H1 (cell line): ENCODE measurements around the gene UBALD1. TPM values are rescaled to one million over a fixed set of nuclear protein-coding genes. Genes with fewer than 3 reads are reported as not detected.

ENCODE experiments used
- CTCF ChIA-PET: fragments of 300-600 bp; sonication (Branson Sonifier 250); formaldehyde crosslinking; loops from one replicate; lab custom pipeline; 2021; ENCODE audit not compliant: partially characterized antibody; lab: Charles Lee
- POLR2A ChIA-PET: fragments of 300-600 bp; sonication (Branson Sonifier 250); formaldehyde crosslinking; loops from one replicate; lab custom pipeline; 2021; ENCODE audit warnings: inconsistent platforms; ENCODE audit not compliant: partially characterized antibody; lab: Charles Lee
- DNase-seq, 2 experiments: peaks; one replicate each; pipeline versions ENCODE4 v3.0.0 to v3.0.0-alpha.2; 2010 to 2022; ENCODE audit warnings: low spot score in 2 of 2, low read depth in 1 of 2, mixed read lengths in 1 of 2
- FAIRE-seq: peaks from 2 replicates; lab custom pipeline; 2011; peaks lifted over from hg19 to GRCh38; lab: Jason Lieb, UNC
- H2AFZ ChIP-seq: 2 replicates; pipeline ENCODE4 v1.8.1; 2012; ENCODE audit warnings: low read length, inconsistent platforms
- H2AK5ac ChIP-seq: 2 replicates; pipeline ENCODE4 v1.6.1; 2013; ENCODE audit warnings: low read depth, low read length
- H2BK120ac ChIP-seq: replicated peaks from 2 replicates; pipeline ENCODE3; 2013; ENCODE audit warnings: low read depth, low read length, inconsistent platforms
- H2BK12ac ChIP-seq: 2 replicates; pipeline ENCODE4 v1.6.1; 2013; ENCODE audit warnings: low read depth, low read length
- H2BK15ac ChIP-seq: 2 replicates; pipeline ENCODE4 v1.6.1; 2013; ENCODE audit warnings: low read length
- H2BK20ac ChIP-seq: 2 replicates; pipeline ENCODE4 v1.6.1; 2013; ENCODE audit warnings: low read length
- H2BK5ac ChIP-seq: 2 replicates; pipeline ENCODE4 v1.6.1; 2013; ENCODE audit warnings: low read depth, low read length
- H3K14ac ChIP-seq: 2 replicates; pipeline ENCODE4 v1.6.1; 2013; ENCODE audit warnings: inconsistent platforms; ENCODE audit not compliant: insufficient read length
- H3K18ac ChIP-seq: 2 replicates; pipeline ENCODE4 v1.6.1; 2013; ENCODE audit warnings: low read length; ENCODE audit errors: extremely low read depth
- H3K23ac ChIP-seq: 2 replicates; pipeline ENCODE4 v1.6.1; 2013; ENCODE audit warnings: inconsistent platforms; ENCODE audit not compliant: insufficient read length
- H3K23me2 ChIP-seq: 2 replicates; pipeline ENCODE4 v1.6.1; 2013; ENCODE audit warnings: low read depth, low read length
- H3K27ac ChIP-seq: 2 replicates; pipeline ENCODE4 v1.6.1; 2011; ENCODE audit warnings: low read depth, low read length, inconsistent platforms
- H3K27me3 ChIP-seq, 4 experiments: replicated peaks in 1 of 4; 1 replicate in 1 of 4; 2 replicates in 3 of 4; pipeline versions ENCODE4 v1.6.1 to v1.8.1; 2011 to 2013; ENCODE audit warnings: low read length in 3 of 4, mild to moderate bottlenecking in 3 of 4, inconsistent platforms in 2 of 4, mixed read lengths in 2 of 4, moderate library complexity in 1 of 4; ENCODE audit not compliant: control insufficient read depth in 3 of 4, insufficient read depth in 3 of 4; ENCODE audit errors: extremely low read depth in 1 of 4
- H3K36me3 ChIP-seq, 4 experiments: 2 replicates each; pipeline versions ENCODE4 v1.6.1 to v1.8.1; 2011 to 2013; ENCODE audit warnings: mild to moderate bottlenecking in 4 of 4, low read length in 3 of 4, moderate library complexity in 2 of 4, control low read depth in 1 of 4, inconsistent platforms in 1 of 4; ENCODE audit not compliant: insufficient read depth in 4 of 4, control insufficient read depth in 2 of 4
- H3K4ac ChIP-seq: replicated peaks from 2 replicates; pipeline ENCODE3; 2013; ENCODE audit warnings: low read length, low read depth, mixed read lengths, inconsistent platforms; ENCODE audit not compliant: insufficient read length
- H3K4me1 ChIP-seq, 4 experiments: replicated peaks in 1 of 4; 1 replicate in 1 of 4; 2 replicates in 3 of 4; pipeline versions ENCODE4 v1.6.1 to v1.8.1; 2011 to 2013; ENCODE audit warnings: low read length in 3 of 4, inconsistent platforms in 2 of 4, mixed read lengths in 1 of 4; ENCODE audit not compliant: insufficient read depth in 4 of 4, control insufficient read depth in 3 of 4
- H3K4me2 ChIP-seq, 2 experiments: 2 replicates each; pipeline versions ENCODE4 v1.6.1 to v1.8.1; 2011 to 2013; ENCODE audit warnings: low read depth in 2 of 2, low read length in 2 of 2, control low read depth in 1 of 2, inconsistent platforms in 1 of 2, mild to moderate bottlenecking in 1 of 2; ENCODE audit not compliant: insufficient read depth in 1 of 2
- H3K4me3 ChIP-seq, 4 experiments: fragments of 200-600, 300-600 bp in 1 of 4; sonication (generic), shearing (Covaris generic), sonication (Bioruptor Twin) in 1 of 4; 2 replicates each; pipeline versions ENCODE4 v1.5.1 to v1.8.1; 2011 to 2016; ENCODE audit warnings: low read length in 4 of 4, low read depth in 3 of 4, control low read depth in 2 of 4, inconsistent platforms in 2 of 4, mild to moderate bottlenecking in 2 of 4, mixed read lengths in 1 of 4, moderate library complexity in 1 of 4; ENCODE audit not compliant: insufficient read depth in 2 of 4; ENCODE audit errors: extremely low read depth in 1 of 4
- H3K56ac ChIP-seq: replicated peaks from 2 replicates; pipeline ENCODE3; 2013; ENCODE audit warnings: low read depth, mild to moderate bottlenecking, mixed read lengths, low read length, inconsistent platforms; ENCODE audit not compliant: insufficient read length
- H3K79me1 ChIP-seq: 2 replicates; pipeline ENCODE4 v1.6.1; 2013; ENCODE audit warnings: low read depth, low read length, control low read depth
- H3K79me2 ChIP-seq, 2 experiments: 2 replicates each; pipeline versions ENCODE4 v1.6.1 to v1.8.1; 2012 to 2013; ENCODE audit warnings: low read length in 2 of 2, mild to moderate bottlenecking in 2 of 2, inconsistent platforms in 1 of 2; ENCODE audit not compliant: insufficient read depth in 2 of 2, control insufficient read depth in 1 of 2
- H3K9ac ChIP-seq, 4 experiments: replicated peaks in 1 of 4; 1 replicate in 1 of 4; 2 replicates in 3 of 4; pipeline versions ENCODE4 v1.6.1 to v1.8.1; 2011 to 2013; ENCODE audit warnings: low read depth in 3 of 4, low read length in 3 of 4, control low read depth in 2 of 4, mild to moderate bottlenecking in 2 of 4, moderate library complexity in 2 of 4, inconsistent platforms in 1 of 4; ENCODE audit errors: extremely low read depth in 1 of 4
- H3K9me3 ChIP-seq, 2 experiments: 2 replicates each; pipeline versions ENCODE4 v1.6.1 to v1.8.1; 2012 to 2013; ENCODE audit warnings: mild to moderate bottlenecking in 2 of 2, moderate library complexity in 2 of 2, control low read depth in 1 of 2, inconsistent platforms in 1 of 2, low read depth in 1 of 2, low read length in 1 of 2, mixed read lengths in 1 of 2; ENCODE audit not compliant: insufficient read depth in 2 of 2
- H4K20me1 ChIP-seq, 2 experiments: replicated peaks in 1 of 2; 2 replicates each; pipeline versions ENCODE3 to v1.8.1; 2011 to 2013; ENCODE audit warnings: inconsistent platforms in 2 of 2, low read length in 2 of 2, mild to moderate bottlenecking in 1 of 2; ENCODE audit not compliant: insufficient read depth in 2 of 2, control insufficient read depth in 1 of 2
- H4K5ac ChIP-seq: 2 replicates; pipeline ENCODE4 v1.6.1; 2013; ENCODE audit warnings: low read length, low read depth, mixed read lengths, inconsistent platforms; ENCODE audit not compliant: insufficient read length
- H4K8ac ChIP-seq: 2 replicates; pipeline ENCODE4 v1.8.0; 2013; ENCODE audit warnings: mild to moderate bottlenecking, moderate library complexity, low read length, inconsistent platforms; ENCODE audit not compliant: insufficient read depth; ENCODE audit errors: extremely low read depth
- H4K91ac ChIP-seq: replicated peaks from 2 replicates; pipeline ENCODE3; 2013; ENCODE audit warnings: low read length, mixed read lengths, inconsistent platforms; ENCODE audit not compliant: insufficient read length
- CTBP2 ChIP-seq: IDR thresholded peaks from 2 replicates; pipeline ENCODE4 v1.7.0; 2011; ENCODE audit warnings: borderline replicate concordance, mild to moderate bottlenecking, moderate library complexity, mixed read lengths, low read length; ENCODE audit not compliant: insufficient read depth, insufficient read length
- GTF2F1 ChIP-seq: IDR thresholded peaks from 2 replicates; pipeline ENCODE4 v1.6.1; 2012; ENCODE audit warnings: low read depth, low read length, improper control_type of control experiment, borderline replicate concordance
- POLR2AphosphoS5 ChIP-seq: IDR thresholded peaks from 2 replicates; pipeline ENCODE4 v1.6.1; 2011; ENCODE audit warnings: low read depth, low read length
- SIX5 ChIP-seq: IDR thresholded peaks from 2 replicates; pipeline ENCODE4 v1.6.1; 2011; ENCODE audit warnings: mild to moderate bottlenecking, low read depth, low read length
- WGBS, 2 experiments: shearing (Covaris generic) in 1 of 2; methylation state at CpG; one replicate each; pipeline versions ENCODE4 v1.1.6 to v1.1.7; 2013 to 2015; ENCODE audit warnings: low lambda C conversion rate in 2 of 2, mixed read lengths in 2 of 2, inconsistent platforms in 1 of 2, low coverage in 1 of 2, missing lambda C conversion rate in 1 of 2; ENCODE audit not compliant: insufficient replicate concordance in 2 of 2, insufficient coverage in 1 of 2, insufficient read length in 1 of 2; ENCODE audit errors: extremely low coverage in 1 of 2, missing lambda C conversion rate in 1 of 2; 5-methylcytosine and 5-hydroxymethylcytosine counted together
- polyA plus RNA-seq, 7 experiments: library from polyadenylated mRNA; depleted of rRNA in 3 of 7; stranded (reverse) in 5 of 7; unstranded in 2 of 7; fragments of >200 nt in 5 of 7; fragments of 200-250 nt in 2 of 7; gene quantifications; 1 replicate in 5 of 7; 2 replicates in 1 of 7; 4 replicates in 1 of 7; pipeline versions ENCODE4 v1.2.1 to v1.2.3, GENCODE V29; 2011 to 2013; ENCODE audit warnings: missing spikeins in 2 of 7, mixed read lengths in 2 of 7
- total RNA-seq: library from RNA; stranded (reverse); fragmentation: NEBNext Ultra II Directional; extraction: Animal tissue kit (Norgen Biotek cat#: 25700); gene quantifications from 2 replicates; pipeline ENCODE4 v1.2.1, GENCODE V29; 2021

Gene UBALD1
- total and polyA plus RNA-seq, 2 of the 8 experiments (the other 6 are each of a cell fraction or from before 2014, with no cell fraction given), result 28.6 to 62.0 TPM

- Histone ChIP-seq H3K79me2 (peaks cover 13 to 45% of the 10 kb centered on the region in 2 experiments; a peak in 3 of 4 replicates), H3K18ac (no peak overlapping the region), H3K56ac (no peak overlapping the region), H2BK15ac (no peak overlapping the region), H3K23ac (no peak overlapping the region), H3K14ac (no peak overlapping the region), H3K4me2 (no peak overlapping the region), H2AK5ac (no peak overlapping the region), H3K36me3 (peaks cover 2 to 20% (median 11%) of the 10 kb centered on the region in 4 experiments; a peak in 4 of 8 replicates), H2BK5ac (no peak overlapping the region; the same call in 1 of the 2 replicates), H4K20me1 (peaks cover 13 to 24% of the 10 kb centered on the region in 2 experiments), H3K4ac (no peak overlapping the region), H4K5ac (no peak overlapping the region), H3K9me3 (no peaks in the 10 kb centered on the region), H3K9ac (no peak overlapping the region), H3K4me3 (no peak overlapping the region), H3K79me1 (peaks cover 9% of the 10 kb centered on the region; the same call in 1 of the 2 replicates), H2BK12ac (no peak overlapping the region), H2AFZ (no peak overlapping the region), H4K91ac (no peak overlapping the region), H3K27ac (no peak overlapping the region; the same call in 1 of the 2 replicates), H3K23me2 (peaks cover 11% of the 10 kb centered on the region), H2BK20ac (no peak overlapping the region), H3K4me1 (peaks cover 0 to 31% (median 26%) of the 10 kb centered on the region in 4 experiments; a peak in 6 of 7 replicates), H2BK120ac (no peak overlapping the region), H3K27me3 (no peaks in the 10 kb centered on the region), H4K8ac (peak overlapping the region; percentile 4)
- DNase-seq, result no peak
- ChIA-PET CTCF (interaction anchor here (1.5 to 5.0 kb wide), 4 partner anchors 14 to 35 kb away, joined by 3 to 21 read pairs (median 10); partner anchors contain the start of gene MGRN1), POLR2A (interaction anchor here (0.9 to 13.3 kb wide), 4 partner anchors 15 to 105 kb away, joined by 3 to 126 read pairs (median 36); partner anchors contain the start of gene MGRN1)
- FAIRE-seq, result no peak
- WGBS, 2 experiments, result 92% methylated on average over 25 of the region's 32 CpGs; no CpG with 5 or more reads in 1 of the 2 experiments
- TF ChIP-seq POLR2AphosphoS5, result peak; percentile 32
- TF ChIP-seq SIX5, result no peak
- TF ChIP-seq CTBP2, result no peak
- TF ChIP-seq GTF2F1, result no peak
These were observed 4.4 kb downstream of the UBALD1 start for GRCh38 chr16:4610011-4611005.
